Measurements from ENCODE around the gene KATNAL2.
A peak's percentile ranks its signal among the peaks of the same experiment; 100 is the strongest.

The KATNAL2 gene, protein sequence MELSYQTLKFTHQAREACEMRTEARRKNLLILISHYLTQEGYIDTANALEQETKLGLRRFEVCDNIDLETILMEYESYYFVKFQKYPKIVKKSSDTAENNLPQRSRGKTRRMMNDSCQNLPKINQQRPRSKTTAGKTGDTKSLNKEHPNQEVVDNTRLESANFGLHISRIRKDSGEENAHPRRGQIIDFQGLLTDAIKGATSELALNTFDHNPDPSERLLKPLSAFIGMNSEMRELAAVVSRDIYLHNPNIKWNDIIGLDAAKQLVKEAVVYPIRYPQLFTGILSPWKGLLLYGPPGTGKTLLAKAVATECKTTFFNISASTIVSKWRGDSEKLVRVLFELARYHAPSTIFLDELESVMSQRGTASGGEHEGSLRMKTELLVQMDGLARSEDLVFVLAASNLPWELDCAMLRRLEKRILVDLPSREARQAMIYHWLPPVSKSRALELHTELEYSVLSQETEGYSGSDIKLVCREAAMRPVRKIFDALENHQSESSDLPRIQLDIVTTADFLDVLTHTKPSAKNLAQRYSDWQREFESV

DNA sequence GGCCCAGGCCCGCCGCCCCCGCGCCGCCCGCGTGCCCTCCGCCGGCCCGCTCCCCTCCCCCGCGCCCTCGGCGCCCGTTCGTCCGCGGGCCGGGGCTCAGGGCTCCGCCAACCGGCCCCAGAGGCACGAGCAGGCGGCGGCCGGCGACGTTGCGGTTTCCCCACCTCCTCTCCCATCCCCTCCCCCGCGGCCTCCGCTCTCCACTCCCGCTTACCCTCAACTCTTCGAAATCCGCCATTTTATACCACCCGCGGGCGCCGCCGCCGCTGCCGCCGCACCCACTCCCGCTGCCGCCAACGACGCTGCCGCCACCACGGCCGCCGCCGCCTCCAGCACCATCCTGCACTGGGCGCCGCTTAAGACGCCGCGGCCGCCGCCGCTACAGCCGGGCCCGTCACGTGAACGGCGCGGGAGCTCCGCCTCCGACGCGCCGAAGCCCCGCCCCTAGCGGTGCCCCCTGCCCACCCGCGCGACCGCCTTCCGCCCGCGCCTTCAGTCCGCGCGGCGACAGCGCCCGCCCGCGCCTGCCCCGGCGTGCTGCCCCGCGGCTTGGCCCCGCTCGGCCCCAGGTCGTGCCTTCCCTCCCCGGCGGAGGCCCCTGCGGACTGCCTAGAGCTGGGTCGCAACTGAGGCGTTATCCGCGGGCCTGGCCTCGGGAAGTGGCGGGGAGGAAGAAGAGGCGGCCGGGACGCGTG is at the start of gene KATNAL2, which contains the start of gene PIAS2:
Gene KATNAL2 (plus strand): TSS at position 495 of the 695 bp plus-strand sequence. CDS start 29,271 bp downstream, outside the sequence.
Gene PIAS2 (minus strand): TSS at position 400 of the 695 bp plus-strand sequence. CDS start 162 bp downstream, at position 238.
- DNase-seq, result peak; percentile 89

DNA sequence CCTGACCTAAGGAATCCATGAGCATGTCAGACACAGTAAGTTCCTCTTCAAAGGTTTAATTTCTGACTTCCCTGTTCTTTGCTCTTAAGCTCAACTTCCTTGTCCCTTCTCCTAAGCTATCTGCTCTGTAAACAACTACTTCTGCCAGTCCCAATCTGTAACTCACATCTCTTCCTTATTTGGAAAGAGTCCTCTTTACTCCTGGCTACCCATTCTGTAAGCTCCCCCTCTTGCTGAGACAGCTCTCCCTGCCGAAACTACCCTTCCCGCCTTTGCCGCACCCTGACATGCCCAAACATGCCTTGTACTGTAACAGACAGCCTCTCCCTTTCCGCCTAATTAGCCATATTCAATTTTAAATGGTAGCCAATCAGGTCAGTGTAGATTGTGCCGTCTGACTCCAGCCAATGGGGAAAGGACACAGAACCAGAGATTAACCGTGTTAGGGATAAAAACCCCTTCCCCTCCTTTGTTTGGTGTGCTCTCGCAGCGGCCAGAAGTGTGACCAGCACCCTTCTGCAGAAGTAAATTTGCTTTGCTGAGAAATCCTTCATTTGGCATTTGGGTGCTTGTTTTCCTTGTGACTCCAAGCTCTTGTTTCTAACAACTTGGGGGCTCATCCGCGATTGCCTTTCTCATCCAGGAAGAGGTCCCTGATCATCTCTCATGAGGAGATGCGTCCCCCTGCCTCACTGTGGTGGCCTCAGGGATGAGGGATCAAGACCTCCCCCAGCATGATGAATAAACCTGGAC is 49.1 kb upstream of the KATNAL2 start:
- no peak for DNase-seq

DNA sequence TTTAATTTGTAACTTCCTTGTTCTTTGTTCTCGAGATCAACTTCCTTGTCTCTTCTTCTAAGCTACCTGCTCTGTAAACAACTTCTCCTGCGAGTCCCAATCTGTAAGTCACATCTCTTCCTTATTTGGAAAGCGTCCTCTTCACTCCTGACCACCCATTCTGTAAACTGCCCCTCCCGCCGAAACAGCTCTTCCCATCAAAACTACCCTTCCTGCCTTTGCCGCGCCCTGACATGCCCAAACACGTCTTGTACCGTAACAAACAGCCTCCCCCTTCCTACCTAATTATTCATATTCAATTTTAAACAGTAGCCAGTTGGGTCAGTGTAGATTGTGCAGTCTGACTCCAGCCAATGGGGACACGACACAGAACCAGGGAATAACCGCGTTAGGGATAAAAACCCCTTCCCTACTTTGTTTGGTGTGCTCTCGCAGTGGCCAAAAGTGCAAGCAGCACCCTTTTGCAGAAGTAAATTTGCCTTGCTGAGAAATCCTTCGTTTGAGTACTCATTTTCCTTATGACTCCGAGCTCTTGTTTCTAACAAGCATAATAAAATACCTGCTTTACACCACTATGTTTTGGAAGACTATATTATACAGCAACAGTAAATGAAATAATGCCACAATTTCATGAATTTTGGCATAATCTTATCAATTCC is 39.9 kb upstream of the KATNAL2 start:
- no peak for DNase-seq

DNA sequence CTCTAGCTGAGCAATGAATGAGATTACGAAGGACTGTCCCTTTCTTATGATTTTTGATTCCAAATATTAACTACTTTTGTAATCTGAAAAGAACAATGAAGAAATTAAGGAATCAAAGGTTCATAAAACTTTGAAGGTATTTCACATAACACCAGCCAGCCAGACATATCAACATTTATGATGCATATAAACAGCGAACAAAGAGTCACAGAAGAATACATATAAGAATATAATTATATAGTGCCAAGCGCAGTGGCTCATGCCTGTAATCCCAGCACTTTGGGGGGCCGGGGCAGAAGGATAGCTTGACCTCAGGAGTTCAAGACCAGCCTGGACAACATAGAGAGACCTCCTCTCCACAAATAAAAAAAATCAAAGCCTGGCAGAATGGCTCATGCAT is 34.2 kb upstream of the KATNAL2 start:
- no peak for DNase-seq

DNA sequence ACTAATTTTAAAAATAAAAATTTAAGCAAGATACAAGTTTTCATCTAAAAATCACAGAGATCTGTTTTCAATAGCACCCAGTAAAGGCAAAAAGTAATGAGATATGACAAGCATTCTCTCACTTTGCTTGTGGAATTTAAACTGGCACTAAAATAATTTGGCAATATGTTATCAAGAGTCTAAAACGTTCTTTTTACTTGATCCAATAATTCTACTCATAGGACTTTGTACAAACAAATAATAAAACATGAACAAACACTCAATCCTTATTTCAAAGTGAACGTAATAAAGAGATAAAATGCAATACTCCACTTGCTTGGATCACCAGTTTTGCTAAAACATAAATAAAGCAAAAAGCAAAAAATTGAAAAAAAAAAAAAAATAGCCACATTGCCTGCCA is 30.5 kb upstream of the KATNAL2 start:
- no peak for DNase-seq

DNA sequence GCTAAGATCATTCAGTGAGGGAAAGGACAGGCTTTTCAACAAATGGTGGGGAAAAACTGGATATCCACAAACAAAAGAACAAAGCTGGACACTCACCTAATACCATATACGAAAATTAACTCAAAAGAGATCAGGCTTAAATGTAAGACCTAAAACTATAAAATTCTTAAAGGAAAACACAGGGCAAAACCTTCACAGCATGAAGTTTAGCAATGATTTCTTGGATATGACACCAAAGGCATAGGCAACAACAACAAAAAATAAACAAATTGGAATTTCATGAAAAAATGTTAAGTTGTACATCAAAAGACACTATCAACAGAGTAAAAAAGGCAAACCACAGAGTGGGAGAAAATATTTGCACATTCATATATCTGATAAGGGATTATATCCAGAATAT is 28.4 kb upstream of the KATNAL2 start:
- DNase-seq, result no peak

GRCh38 chr18:46891742-46892214 is 25.6 kb upstream of the KATNAL2 start:
- DNase-seq, result no peak

DNA sequence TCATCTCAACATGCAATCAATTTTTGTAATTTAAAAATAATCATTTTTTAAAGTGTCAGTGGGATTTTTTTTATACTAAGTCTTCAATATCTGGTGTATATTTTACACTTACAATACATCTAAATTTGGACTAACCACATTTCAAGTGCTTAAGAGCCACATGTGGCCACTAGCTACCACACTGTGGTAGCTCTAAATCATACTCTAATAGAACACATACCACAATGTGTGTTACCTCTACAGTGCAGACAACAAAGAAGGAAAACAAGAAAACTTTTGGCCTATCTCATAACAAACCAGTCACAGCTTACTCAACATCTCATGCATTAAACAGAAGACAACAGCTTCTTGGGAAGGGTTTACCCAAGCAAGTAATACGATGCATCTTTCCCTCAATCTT is 24.6 kb upstream of the KATNAL2 start:
- no peak for DNase-seq

DNA sequence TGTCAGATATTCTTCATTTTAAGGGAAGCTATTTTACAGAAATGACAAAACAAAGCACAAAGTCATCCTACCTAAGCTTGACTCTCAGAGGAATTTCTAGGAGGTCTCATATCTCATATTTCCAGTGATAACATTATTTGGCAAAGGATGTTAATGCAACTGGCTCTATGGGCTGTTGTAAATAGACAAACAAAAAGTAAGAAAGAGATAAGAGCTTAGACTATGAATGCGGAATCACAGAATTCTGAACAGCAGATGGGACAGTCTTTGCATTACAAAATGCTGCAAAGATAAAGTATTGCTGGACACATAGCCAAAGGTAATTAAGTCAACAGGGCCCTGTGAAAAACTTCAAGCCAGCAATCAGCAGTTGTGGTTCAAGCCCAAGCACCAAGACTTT is 24.0 kb upstream of the KATNAL2 start:
- no peak for DNase-seq

DNA sequence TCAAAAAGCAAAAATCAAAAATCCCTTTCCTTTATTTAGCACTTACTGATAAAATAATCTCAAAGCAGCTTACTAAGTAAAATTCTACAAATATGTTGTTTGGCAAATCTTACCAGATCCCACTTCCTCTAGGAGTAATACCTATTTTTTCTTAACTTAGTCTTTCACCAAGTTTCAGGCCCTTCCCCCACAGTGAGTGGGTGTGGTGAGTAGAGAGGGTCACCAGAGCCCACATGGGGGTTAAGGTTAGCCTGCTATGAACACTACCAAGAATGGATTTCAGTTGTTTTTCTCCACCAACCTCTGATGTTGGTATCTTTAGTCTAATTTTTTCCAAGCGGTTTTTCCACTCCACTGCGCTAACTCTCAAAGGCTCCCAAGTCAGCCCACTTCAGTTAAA is 23.3 kb upstream of the KATNAL2 start:
- DNase-seq, result no peak

GRCh38 chr18:46899274-46899948 is 18.0 kb upstream of the KATNAL2 start:
- DNase-seq, result no peak

DNA sequence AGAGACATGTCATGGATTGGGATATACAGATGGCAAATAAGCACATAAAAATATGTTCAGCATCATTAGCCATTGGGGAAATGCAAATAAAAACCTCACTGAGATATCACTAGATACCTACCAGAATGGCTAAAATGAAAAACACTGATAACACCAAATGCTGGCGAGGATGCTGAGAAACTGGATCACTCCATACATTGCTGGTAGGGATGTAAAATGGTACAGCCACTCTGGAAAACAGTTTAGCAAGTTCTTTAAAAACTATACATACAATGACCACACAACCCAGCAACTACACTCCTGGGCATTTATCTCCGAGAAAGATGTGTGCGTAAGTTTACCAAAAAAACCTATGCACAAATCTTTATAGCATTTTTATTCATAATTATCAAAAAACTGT is 14.0 kb upstream of the KATNAL2 start:
- no peak for DNase-seq

DNA sequence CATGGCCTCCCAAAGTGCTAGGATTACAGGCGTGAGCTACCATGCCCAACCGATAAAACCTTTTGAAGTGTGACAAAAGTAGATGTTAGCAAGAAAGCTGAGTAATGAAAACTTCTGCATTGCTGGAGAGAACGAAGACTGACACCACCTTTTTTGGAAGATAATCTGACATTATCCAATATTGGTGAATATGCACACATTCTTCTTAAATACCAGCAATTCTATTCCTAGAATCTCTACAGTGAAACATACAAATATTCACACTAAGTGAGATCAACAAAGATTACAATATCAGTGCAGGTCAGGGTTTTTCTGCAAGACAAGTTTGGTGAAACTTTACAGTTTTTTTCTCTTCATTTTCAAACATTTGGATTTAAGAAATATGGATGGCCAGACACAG is 7.9 kb upstream of the KATNAL2 start:
- no peak for DNase-seq

DNA sequence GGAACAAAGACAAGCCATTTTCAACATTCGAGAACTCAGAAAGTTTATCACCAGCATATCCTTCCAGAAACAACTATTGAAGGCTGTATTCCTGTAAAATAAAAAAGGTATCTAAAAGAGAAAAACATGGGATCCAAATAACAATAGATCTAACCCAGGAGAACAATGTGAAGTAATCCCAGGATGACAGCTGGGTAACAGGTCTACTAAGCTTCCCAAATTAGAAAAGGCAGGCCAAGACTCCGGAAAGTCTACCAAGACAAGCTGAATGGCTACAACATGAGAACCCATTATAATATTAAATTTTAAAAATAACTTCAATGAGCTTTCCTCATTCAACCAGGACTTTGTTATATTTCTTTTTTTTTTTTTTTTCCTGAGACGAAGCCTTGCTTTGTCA is 6.5 kb upstream of the KATNAL2 start:
- peak; percentile 12 for DNase-seq

DNA sequence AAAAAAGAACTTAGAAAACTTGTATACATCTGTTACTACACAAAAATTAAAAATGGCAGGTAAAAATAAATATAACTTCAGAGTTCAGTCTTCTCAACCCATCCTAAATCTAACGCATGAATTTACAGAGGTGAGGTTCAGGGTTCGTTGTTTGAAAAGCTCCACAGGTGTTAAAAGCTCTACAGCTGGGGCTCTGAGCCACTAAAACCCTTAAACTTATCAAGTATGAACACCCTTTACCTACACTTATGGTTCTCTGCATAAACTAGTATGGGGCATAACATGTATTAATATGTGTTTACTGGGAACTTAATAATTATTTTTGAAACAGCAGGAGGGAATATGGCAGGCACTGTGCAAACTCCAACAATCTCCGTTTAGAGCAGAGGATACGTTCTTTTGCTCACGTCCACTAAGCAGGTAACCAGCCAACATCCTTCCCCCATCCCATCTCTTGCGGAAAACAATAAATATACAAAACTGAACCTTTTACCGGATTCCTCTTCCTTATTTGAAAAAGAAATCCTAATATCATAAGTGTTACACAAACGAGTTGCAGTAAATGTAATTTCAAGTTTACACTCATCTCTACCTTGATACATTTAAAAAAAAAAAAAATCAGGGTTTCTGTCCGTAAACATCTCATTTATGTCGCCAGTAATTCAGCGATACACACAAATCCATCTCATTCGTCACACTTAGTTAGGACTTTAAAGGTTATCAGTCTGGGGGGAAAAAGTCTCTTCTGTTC is 1.4 kb upstream of the KATNAL2 start:
- DNase-seq, result no peak

- peak; percentile 61 for DNase-seq
Observed at GRCh38 chr18:46916551-46917107, 773 bp upstream of the KATNAL2 start.

DNA sequence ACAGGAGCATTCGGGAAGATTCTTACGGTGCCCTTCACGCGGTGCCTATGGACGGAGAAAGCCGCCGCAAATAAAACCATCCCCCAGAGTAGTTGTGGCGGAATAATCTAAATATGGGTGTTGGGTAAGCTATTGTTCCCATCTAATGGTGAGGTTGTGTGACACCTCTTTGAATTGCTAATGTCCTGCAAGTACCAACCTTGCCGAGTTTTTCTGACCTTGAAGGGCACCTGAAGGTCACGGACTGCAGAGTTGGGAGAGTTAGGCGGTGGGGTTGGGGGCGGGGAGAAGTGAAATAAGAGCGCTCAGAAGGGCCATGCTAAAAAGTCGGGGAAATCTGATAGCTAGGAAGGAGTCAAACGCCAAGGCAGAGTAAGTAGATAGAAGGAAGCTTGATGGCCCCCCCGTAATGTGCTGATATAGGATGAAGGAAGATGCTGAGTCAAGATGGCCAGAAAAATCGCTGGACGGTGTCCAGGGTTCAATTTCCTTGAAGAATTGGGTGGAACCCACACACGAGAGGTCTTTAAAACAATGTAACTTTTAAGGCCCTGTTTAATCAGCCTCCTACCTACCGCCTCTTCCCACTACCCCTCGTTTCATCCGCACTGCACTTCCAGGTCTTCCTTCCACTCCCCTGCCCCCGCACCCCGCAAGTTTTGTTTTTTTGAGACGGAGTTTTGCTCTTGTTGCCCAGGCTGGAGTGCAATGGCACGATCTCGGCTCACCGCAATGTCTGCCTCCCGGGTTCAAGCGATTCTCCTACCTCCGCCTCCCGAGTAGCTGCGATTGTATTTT is 600 bp downstream of the KATNAL2 start:
- peak; percentile 33 for DNase-seq

GRCh38 chr18:46920067-46920466 is 2.7 kb downstream of the KATNAL2 start:
- peak; percentile 32 for DNase-seq

- DNase-seq, result no peak
Observed at GRCh38 chr18:46920653-46921052, 3.3 kb downstream of the KATNAL2 start.

Data from NCI-H82 (cell line).